Measurements from ENCODE around the gene DUSP3. TPM values are rescaled to one million over a fixed set of nuclear protein-coding genes. Genes with fewer than 3 reads are reported as not detected.

Gene DUSP3
- polyA plus RNA-seq, 4 donors, result 31.1 to 88.6 (median 72.2) TPM

DNA sequence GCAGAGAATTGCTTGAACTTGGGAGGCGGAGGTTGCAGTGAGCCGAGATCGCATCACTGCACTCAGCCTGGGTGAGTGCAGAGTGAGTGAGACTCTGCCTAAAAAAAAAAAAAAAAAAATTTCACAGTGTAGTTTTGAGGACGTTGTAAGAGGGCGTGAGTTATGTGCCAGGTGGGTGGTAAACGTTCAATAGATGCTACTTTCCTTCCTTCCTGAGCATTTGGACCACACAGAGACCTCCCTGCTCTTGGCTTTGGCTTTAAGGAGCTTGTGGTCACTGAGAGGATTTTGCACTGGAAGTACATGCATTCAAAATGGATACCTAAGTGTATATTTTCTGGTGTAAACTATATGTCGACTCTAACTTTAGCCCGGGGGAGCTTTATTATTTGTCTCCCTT is 50.7 kb downstream of the DUSP3 start:
- FAIRE-seq, result no peak
- Histone ChIP-seq H3K27me3 (ENCODE audit: control insufficient read depth in 3 of 3, insufficient read depth in 3 of 3, low read length in 3 of 3) (no peaks in the 10 kb centered on the region), H3K27ac (ENCODE audit: low read depth in 1 of 3, low read length in 2 of 3) (no peak overlapping the region), H3K9me3 (ENCODE audit: control insufficient read depth in 2 of 2, insufficient read depth in 1 of 2, low read depth in 1 of 2, low read length in 1 of 2) (peaks cover 0 to 3% of the 10 kb centered on the region in 2 donors), H3K36me3 (ENCODE audit: control insufficient read depth in 3 of 3, insufficient read depth in 2 of 3, low read depth in 1 of 3, low read length in 3 of 3) (no peaks in the 10 kb centered on the region), H3K4me1 (ENCODE audit: control insufficient read depth in 3 of 3, insufficient read depth in 2 of 3, low read depth in 1 of 3, low read length in 2 of 3) (no peaks in the 10 kb centered on the region), H3K4me3 (ENCODE audit: low read depth in 1 of 3, low read length in 3 of 3) (no peak overlapping the region)
- WGBS, 3 donors, result 77 to 82% (median 77%) methylated on average over 8 of the region's 8 CpGs
- DNase-seq, result no peak

- no peaks in the 10 kb centered on the region for H3K36me3 ChIP-seq (ENCODE audit: control insufficient read depth in 3 of 3, insufficient read depth in 2 of 3, low read depth in 1 of 3, low read length in 3 of 3)
- no peak for FAIRE-seq
- no peak for DNase-seq
- 59 to 63% (median 61%) methylated on average over 6 of the region's 6 CpGs for WGBS, 3 donors
- H3K4me3 ChIP-seq (ENCODE audit: low read depth in 1 of 3, low read length in 3 of 3), result no peak overlapping the region
- peaks cover 0 to 4% (median 0%) of the 10 kb centered on the region in 3 donors for H3K4me1 ChIP-seq (ENCODE audit: control insufficient read depth in 3 of 3, insufficient read depth in 2 of 3, low read depth in 1 of 3, low read length in 2 of 3)
- H3K27me3 ChIP-seq (ENCODE audit: control insufficient read depth in 3 of 3, insufficient read depth in 3 of 3, low read length in 3 of 3), result peaks cover 0 to 3% (median 0%) of the 10 kb centered on the region in 3 donors
- no peaks in the 10 kb centered on the region for H3K9me3 ChIP-seq (ENCODE audit: control insufficient read depth in 2 of 2, insufficient read depth in 1 of 2, low read depth in 1 of 2, low read length in 1 of 2)
- H3K27ac ChIP-seq (ENCODE audit: low read depth in 1 of 3, low read length in 2 of 3), result no peak overlapping the region
These were observed 54.9 kb downstream of the DUSP3 start for GRCh38 chr17:43723697-43724359.

GRCh38 chr17:43722870-43723665 is 55.7 kb downstream of the DUSP3 start:
- Histone ChIP-seq H3K4me1 (ENCODE audit: control insufficient read depth in 3 of 3, insufficient read depth in 2 of 3, low read depth in 1 of 3, low read length in 2 of 3) (peaks cover 0 to 4% (median 0%) of the 10 kb centered on the region in 3 donors), H3K27ac (ENCODE audit: low read depth in 1 of 3, low read length in 2 of 3) (no peak overlapping the region), H3K9me3 (ENCODE audit: control insufficient read depth in 2 of 2, insufficient read depth in 1 of 2, low read depth in 1 of 2, low read length in 1 of 2) (no peaks in the 10 kb centered on the region), H3K4me3 (ENCODE audit: low read depth in 1 of 3, low read length in 3 of 3) (no peak overlapping the region), H3K27me3 (ENCODE audit: control insufficient read depth in 3 of 3, insufficient read depth in 3 of 3, low read length in 3 of 3) (peaks cover 0 to 6% (median 0%) of the 10 kb centered on the region in 3 donors), H3K36me3 (ENCODE audit: control insufficient read depth in 3 of 3, insufficient read depth in 2 of 3, low read depth in 1 of 3, low read length in 3 of 3) (no peaks in the 10 kb centered on the region)
- DNase-seq (no peak), FAIRE-seq (no peak)
- WGBS, 3 donors, result 74 to 84% (median 81%) methylated on average over 8 of the region's 8 CpGs

- Histone ChIP-seq H3K4me3 (ENCODE audit: low read depth in 1 of 3, low read length in 3 of 3) (no peak overlapping the region), H3K27me3 (ENCODE audit: control insufficient read depth in 3 of 3, insufficient read depth in 3 of 3, low read length in 3 of 3) (peaks cover 0 to 7% (median 0%) of the 10 kb centered on the region in 3 donors), H3K4me1 (ENCODE audit: control insufficient read depth in 3 of 3, insufficient read depth in 2 of 3, low read depth in 1 of 3, low read length in 2 of 3) (peaks cover 0 to 4% (median 0%) of the 10 kb centered on the region in 3 donors), H3K9me3 (ENCODE audit: control insufficient read depth in 2 of 2, insufficient read depth in 1 of 2, low read depth in 1 of 2, low read length in 1 of 2) (no peaks in the 10 kb centered on the region), H3K27ac (ENCODE audit: low read depth in 1 of 3, low read length in 2 of 3) (no peak overlapping the region), H3K36me3 (ENCODE audit: control insufficient read depth in 3 of 3, insufficient read depth in 2 of 3, low read depth in 1 of 3, low read length in 3 of 3) (no peaks in the 10 kb centered on the region)
- DNase-seq (no peak), FAIRE-seq (no peak)
- WGBS, 3 donors, result 92 to 93% (median 93%) methylated on average over 3 of the region's 3 CpGs
These were observed 56.5 kb downstream of the DUSP3 start for GRCh38 chr17:43722269-43722619.

DNA sequence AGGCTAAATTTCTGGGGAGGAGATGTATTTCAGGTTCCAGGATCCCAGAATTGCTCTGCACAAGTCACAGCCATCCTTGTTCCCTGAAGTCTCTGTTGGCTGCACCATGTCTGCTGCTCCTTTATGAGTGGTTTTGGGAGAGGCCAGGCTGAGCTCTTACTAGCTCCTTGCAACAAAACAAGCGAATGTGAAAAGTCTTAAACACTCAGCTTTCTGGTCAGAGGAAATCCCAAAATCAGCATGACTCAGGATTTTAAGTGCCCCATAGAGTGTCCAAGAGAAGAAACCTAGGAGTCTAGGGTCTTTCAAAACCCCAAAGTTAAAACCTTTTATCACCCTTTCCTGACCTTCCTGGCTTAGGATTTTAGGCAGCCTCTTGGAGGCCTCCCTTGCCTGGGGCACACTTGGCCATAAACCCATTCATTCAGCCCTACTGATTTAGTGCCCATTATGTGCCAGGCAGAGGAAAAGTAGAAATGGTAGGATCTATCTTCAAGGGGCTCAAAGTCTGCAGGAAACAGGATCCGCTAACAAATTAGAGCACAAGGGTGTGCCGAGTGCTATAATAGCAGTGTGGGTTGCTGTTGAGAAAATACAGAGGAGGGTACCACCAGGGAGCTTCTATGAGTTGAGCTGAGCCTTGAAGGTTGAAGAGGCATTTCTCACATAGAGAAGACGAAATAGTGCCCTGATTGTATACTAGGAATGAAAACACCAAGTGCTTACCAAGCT is 57.1 kb downstream of the DUSP3 start:
- FAIRE-seq, result no peak
- Histone ChIP-seq H3K27ac (ENCODE audit: low read depth in 1 of 3, low read length in 2 of 3) (no peak overlapping the region), H3K4me1 (ENCODE audit: control insufficient read depth in 3 of 3, insufficient read depth in 2 of 3, low read depth in 1 of 3, low read length in 2 of 3) (peaks cover 0 to 4% (median 0%) of the 10 kb centered on the region in 3 donors), H3K27me3 (ENCODE audit: control insufficient read depth in 3 of 3, insufficient read depth in 3 of 3, low read length in 3 of 3) (peaks cover 0 to 9% (median 0%) of the 10 kb centered on the region in 3 donors), H3K9me3 (ENCODE audit: control insufficient read depth in 2 of 2, insufficient read depth in 1 of 2, low read depth in 1 of 2, low read length in 1 of 2) (no peaks in the 10 kb centered on the region), H3K4me3 (ENCODE audit: low read depth in 1 of 3, low read length in 3 of 3) (no peak overlapping the region), H3K36me3 (ENCODE audit: control insufficient read depth in 3 of 3, insufficient read depth in 2 of 3, low read depth in 1 of 3, low read length in 3 of 3) (no peaks in the 10 kb centered on the region)
- 88 to 91% (median 88%) methylated on average over 4 of the region's 4 CpGs for WGBS, 3 donors
- DNase-seq, result no peak

DNA sequence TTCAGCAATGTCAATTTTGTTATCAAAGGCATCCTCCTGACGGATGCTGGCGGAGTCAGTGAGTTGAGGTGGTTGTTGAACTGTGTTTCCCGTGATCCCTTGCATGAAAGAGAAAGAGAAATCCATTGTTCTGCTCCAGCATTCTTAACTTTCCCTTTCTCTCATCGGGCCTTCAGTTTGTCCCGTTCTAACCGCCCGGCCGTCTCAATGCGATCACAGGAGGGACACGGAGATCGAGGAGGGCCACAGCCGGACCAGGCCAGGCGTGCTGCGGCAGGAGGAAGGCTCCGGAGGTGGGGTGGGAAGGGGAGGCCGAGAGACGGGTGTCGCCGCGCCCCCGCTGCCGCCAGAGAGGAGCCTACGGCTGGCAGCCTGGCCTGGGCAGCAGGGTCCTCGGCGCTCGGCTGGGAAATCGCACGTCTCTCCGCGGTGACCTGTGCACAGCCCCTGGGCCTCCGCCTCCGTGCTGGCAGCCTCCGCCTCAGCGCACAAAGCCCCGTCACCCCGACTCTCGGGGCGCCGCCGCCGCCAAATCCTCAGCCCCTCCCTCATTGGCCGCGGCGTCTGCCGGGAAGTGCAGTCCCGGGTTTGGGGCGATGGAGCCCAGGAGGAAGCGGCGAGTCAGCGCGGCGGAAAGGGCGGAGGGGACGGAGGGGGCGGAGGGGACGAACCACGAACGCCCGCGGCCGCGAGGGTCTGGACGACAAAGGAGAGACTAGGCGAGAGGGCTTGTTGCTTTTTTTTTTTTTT is 58.3 kb downstream of the DUSP3 start:
- Histone ChIP-seq H3K27me3 (ENCODE audit: control insufficient read depth in 3 of 3, insufficient read depth in 3 of 3, low read length in 3 of 3) (peaks cover 0 to 9% (median 0%) of the 10 kb centered on the region in 3 donors), H3K36me3 (ENCODE audit: control insufficient read depth in 3 of 3, insufficient read depth in 2 of 3, low read depth in 1 of 3, low read length in 3 of 3) (no peaks in the 10 kb centered on the region), H3K27ac (ENCODE audit: low read depth in 1 of 3, low read length in 2 of 3) (peak overlapping the region; percentile 82 to 97 (median 85)), H3K4me1 (ENCODE audit: control insufficient read depth in 3 of 3, insufficient read depth in 2 of 3, low read depth in 1 of 3, low read length in 2 of 3) (peaks cover 0 to 4% (median 0%) of the 10 kb centered on the region in 3 donors), H3K9me3 (ENCODE audit: control insufficient read depth in 2 of 2, insufficient read depth in 1 of 2, low read depth in 1 of 2, low read length in 1 of 2) (no peaks in the 10 kb centered on the region), H3K4me3 (ENCODE audit: low read depth in 1 of 3, low read length in 3 of 3) (peak overlapping the region; percentile 67 to 81 (median 76))
- DNase-seq (peak; percentile 77 to 85), FAIRE-seq (no peak)
- WGBS, 3 donors, result 0 to 1% (median 1%) methylated on average over 51 to 64 of the region's 64 CpGs

DNA sequence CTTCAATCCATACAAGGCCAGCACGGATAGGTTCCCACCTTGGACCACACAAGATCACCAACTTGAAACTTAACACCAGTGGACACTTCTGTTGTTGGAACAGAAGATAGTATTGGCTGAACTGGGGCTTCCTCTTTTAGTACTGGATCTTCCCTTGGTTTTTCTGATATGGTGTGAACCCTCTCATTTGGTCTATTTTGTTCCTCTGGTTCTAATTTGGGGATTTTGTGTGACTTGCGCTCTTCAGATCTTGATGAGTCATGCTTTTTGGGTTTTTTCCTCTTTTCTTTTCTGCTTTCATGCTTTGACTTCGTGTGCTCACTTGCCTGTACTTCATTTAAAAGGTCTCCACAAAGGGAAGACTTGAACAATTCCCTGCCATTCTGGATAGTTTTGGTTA is 59.2 kb downstream of the DUSP3 start:
- DNase-seq (no peak), FAIRE-seq (no peak)
- H3K4me3 ChIP-seq (ENCODE audit: low read depth in 1 of 3, low read length in 3 of 3), result no peak overlapping the region
- H3K27me3 ChIP-seq (ENCODE audit: control insufficient read depth in 3 of 3, insufficient read depth in 3 of 3, low read length in 3 of 3), result peaks cover 0 to 15% (median 0%) of the 10 kb centered on the region in 3 donors
- no peaks in the 10 kb centered on the region for H3K36me3 ChIP-seq (ENCODE audit: control insufficient read depth in 3 of 3, insufficient read depth in 2 of 3, low read depth in 1 of 3, low read length in 3 of 3)
- peaks cover 0 to 4% (median 0%) of the 10 kb centered on the region in 3 donors for H3K4me1 ChIP-seq (ENCODE audit: control insufficient read depth in 3 of 3, insufficient read depth in 2 of 3, low read depth in 1 of 3, low read length in 2 of 3)
- no peaks in the 10 kb centered on the region for H3K9me3 ChIP-seq (ENCODE audit: control insufficient read depth in 2 of 2, insufficient read depth in 1 of 2, low read depth in 1 of 2, low read length in 1 of 2)
- 69 to 88% (median 83%) methylated on average over 3 of the region's 3 CpGs for WGBS, 3 donors
- no peak overlapping the region for H3K27ac ChIP-seq (ENCODE audit: low read depth in 1 of 3, low read length in 2 of 3)

- Histone ChIP-seq H3K36me3 (ENCODE audit: control insufficient read depth in 3 of 3, insufficient read depth in 2 of 3, low read depth in 1 of 3, low read length in 3 of 3) (no peaks in the 10 kb centered on the region), H3K9me3 (ENCODE audit: control insufficient read depth in 2 of 2, insufficient read depth in 1 of 2, low read depth in 1 of 2, low read length in 1 of 2) (no peaks in the 10 kb centered on the region), H3K27ac (ENCODE audit: low read depth in 1 of 3, low read length in 2 of 3) (no peak overlapping the region), H3K27me3 (ENCODE audit: control insufficient read depth in 3 of 3, insufficient read depth in 3 of 3, low read length in 3 of 3) (peaks cover 0 to 20% (median 0%) of the 10 kb centered on the region in 3 donors), H3K4me1 (ENCODE audit: control insufficient read depth in 3 of 3, insufficient read depth in 2 of 3, low read depth in 1 of 3, low read length in 2 of 3) (peaks cover 0 to 4% (median 4%) of the 10 kb centered on the region in 3 donors), H3K4me3 (ENCODE audit: low read depth in 1 of 3, low read length in 3 of 3) (no peak overlapping the region)
- FAIRE-seq (no peak), DNase-seq (no peak)
- WGBS, 3 donors, result 75 to 81% (median 80%) methylated on average over 5 of the region's 5 CpGs
These were observed 60.2 kb downstream of the DUSP3 start for GRCh38 chr17:43718544-43718943.
